Peyer's patch (tissue), 4 donors: ENCODE data around the gene NR2E1.

Experiments used
- POLR2A ChIP-seq, 2 donors: fragments of 450-650 bp; IDR thresholded peaks; one replicate each; pipeline ENCODE4 v1.5.1; 2017; ENCODE audit warnings: antibody characterized with exemption in 2 of 2, mild to moderate bottlenecking in 2 of 2, moderate library complexity in 2 of 2
- TF ChIP-seq, protein P1 (sequence below), 6 experiments: fragments of 450-650 bp in 4 of 6; fragments of 200-600 bp in 2 of 6; sonication (generic) in 1 of 6; IDR thresholded peaks; one replicate each; pipeline ENCODE4 v1.5.1; 2017 to 2019; ENCODE audit warnings: antibody characterized with exemption in 6 of 6, mild to moderate bottlenecking in 3 of 6, moderate library complexity in 1 of 6

- TF ChIP-seq POLR2A (IDR thresholded peaks at IDR 0.05) = no peak
- TF ChIP-seq, protein P1, sequence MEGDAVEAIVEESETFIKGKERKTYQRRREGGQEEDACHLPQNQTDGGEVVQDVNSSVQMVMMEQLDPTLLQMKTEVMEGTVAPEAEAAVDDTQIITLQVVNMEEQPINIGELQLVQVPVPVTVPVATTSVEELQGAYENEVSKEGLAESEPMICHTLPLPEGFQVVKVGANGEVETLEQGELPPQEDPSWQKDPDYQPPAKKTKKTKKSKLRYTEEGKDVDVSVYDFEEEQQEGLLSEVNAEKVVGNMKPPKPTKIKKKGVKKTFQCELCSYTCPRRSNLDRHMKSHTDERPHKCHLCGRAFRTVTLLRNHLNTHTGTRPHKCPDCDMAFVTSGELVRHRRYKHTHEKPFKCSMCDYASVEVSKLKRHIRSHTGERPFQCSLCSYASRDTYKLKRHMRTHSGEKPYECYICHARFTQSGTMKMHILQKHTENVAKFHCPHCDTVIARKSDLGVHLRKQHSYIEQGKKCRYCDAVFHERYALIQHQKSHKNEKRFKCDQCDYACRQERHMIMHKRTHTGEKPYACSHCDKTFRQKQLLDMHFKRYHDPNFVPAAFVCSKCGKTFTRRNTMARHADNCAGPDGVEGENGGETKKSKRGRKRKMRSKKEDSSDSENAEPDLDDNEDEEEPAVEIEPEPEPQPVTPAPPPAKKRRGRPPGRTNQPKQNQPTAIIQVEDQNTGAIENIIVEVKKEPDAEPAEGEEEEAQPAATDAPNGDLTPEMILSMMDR (IDR thresholded peaks at IDR 0.05) = no peak
Observed at GRCh38 chr6:108123481-108123929, 42.3 kb upstream of the NR2E1 start.
